ENCODE measurements around the gene AEBP1.

DNA sequence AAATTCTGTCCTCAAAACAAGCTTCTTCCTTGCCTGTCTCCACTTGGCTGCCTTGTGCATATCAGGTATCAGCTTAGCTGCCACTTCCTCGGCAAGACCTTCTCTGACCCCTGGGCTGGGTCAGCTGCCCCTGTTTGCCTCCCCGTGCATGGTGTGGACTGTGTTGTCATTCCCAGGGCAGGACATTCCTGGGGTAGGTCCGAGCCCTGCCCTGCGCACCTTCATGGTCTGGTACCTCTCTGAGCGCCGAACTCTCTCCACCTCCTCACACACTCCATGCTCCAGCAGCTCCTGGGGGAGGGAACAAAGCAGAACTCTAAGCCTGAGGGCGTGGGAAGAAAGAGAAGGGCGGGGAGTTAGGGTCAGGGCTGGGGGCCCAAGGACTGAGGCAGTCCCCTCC is 25.6 kb upstream of the AEBP1 start:
- TF ChIP-seq CTCF (IDR thresholded peaks at IDR 0.05; ENCODE audit: borderline replicate concordance, extremely low read depth, low read length, poor library complexity, severe bottlenecking) (no peak), EZH2 (IDR thresholded peaks at IDR 0.05; ENCODE audit: borderline replicate concordance, low read depth, low read length, severe bottlenecking) (no peak)

Data from DND-41 (cell line).